HepG2 (cell line): ENCODE data around the gene UST. TPM values are rescaled to one million over a fixed set of nuclear protein-coding genes. Genes with fewer than 3 reads are reported as not detected.

ENCODE experiments used
- CCAR2 ChIP-seq: fragments of 200-400 bp; formaldehyde crosslinking; optimal IDR thresholded peaks from 2 replicates; pipeline ENCODE3; 2018; ENCODE audit warnings: low read depth, mild to moderate bottlenecking, low read length, moderate library complexity
- CEBPB ChIP-seq: IDR thresholded peaks from 2 replicates; pipeline ENCODE4 v1.6.1; 2011; ENCODE audit warnings: low read depth, low read length, improper control_type of control experiment, borderline replicate concordance
- CHCHD3 ChIP-seq: sonication (generic); formaldehyde crosslinking; IDR thresholded peaks from 2 replicates; pipeline ENCODE4 v1.8.0; 2022; ENCODE audit warnings: mild to moderate bottlenecking, missing genetic modification reagents, moderate library complexity
- DMAP1 ChIP-seq: IDR thresholded peaks from 2 replicates; pipeline ENCODE4 v1.6.1; 2016
- HNF4G ChIP-seq, 2 experiments: sonication (generic) in 1 of 2; formaldehyde crosslinking in 1 of 2; IDR thresholded peaks; 2 replicates each; pipeline versions ENCODE4 v1.4.0 to v1.6.1; 2011 to 2020; ENCODE audit warnings: borderline replicate concordance in 2 of 2, low read depth in 2 of 2, mild to moderate bottlenecking in 2 of 2, low read length in 1 of 2, missing genetic modification reagents in 1 of 2, moderate library complexity in 1 of 2
- HOXA5 ChIP-seq: sonication (generic); formaldehyde crosslinking; IDR thresholded peaks from 2 replicates; pipeline ENCODE4 v1.4.0; 2020; ENCODE audit warnings: missing genetic modification reagents
- JUNB ChIP-seq: sonication (generic); formaldehyde crosslinking; IDR thresholded peaks from 2 replicates; pipeline ENCODE4 v1.8.0; 2022; ENCODE audit warnings: missing genetic modification reagents, mild to moderate bottlenecking, borderline replicate concordance
- NFIC ChIP-seq: IDR thresholded peaks from 2 replicates; pipeline ENCODE4 v1.6.1; 2012; ENCODE audit warnings: mild to moderate bottlenecking, low read length, inconsistent platforms
- PITX1 ChIP-seq: sonication (generic); formaldehyde crosslinking; IDR thresholded peaks from 2 replicates; pipeline ENCODE4 v1.5.1; 2020; ENCODE audit warnings: mild to moderate bottlenecking, missing genetic modification reagents
- POLR2G ChIP-seq: fragments of 200-400 bp; formaldehyde crosslinking; IDR thresholded peaks from 2 replicates; pipeline ENCODE4 v1.6.1; 2018; ENCODE audit warnings: mild to moderate bottlenecking, low read depth, low read length, moderate library complexity
- RNF219 ChIP-seq: sonication (generic); formaldehyde crosslinking; IDR thresholded peaks from 2 replicates; pipeline ENCODE4 v1.5.0; 2020; ENCODE audit warnings: mild to moderate bottlenecking, missing genetic modification reagents
- RORA ChIP-seq: sonication (generic); formaldehyde crosslinking; IDR thresholded peaks from 2 replicates; pipeline ENCODE4 v1.5.0; 2020; ENCODE audit warnings: mild to moderate bottlenecking, missing genetic modification reagents, moderate library complexity
- SIN3B ChIP-seq: fragments of 150-350 bp; IDR thresholded peaks from 2 replicates; pipeline ENCODE4 v1.6.1; 2014; ENCODE audit warnings: low read length
- TOPORS ChIP-seq: sonication (generic); formaldehyde crosslinking; IDR thresholded peaks from 2 replicates; pipeline ENCODE4 v1.8.0; 2023; ENCODE audit warnings: mild to moderate bottlenecking, missing genetic modification reagents
- ZBTB33 ChIP-seq: sonication (generic); formaldehyde crosslinking; IDR thresholded peaks from 2 replicates; pipeline ENCODE4 v1.4.0; 2020; ENCODE audit warnings: missing genetic modification reagents
- ZBTB43 ChIP-seq: sonication (generic); formaldehyde crosslinking; conservative IDR thresholded peaks from 2 replicates; pipeline ENCODE4 v1.4.0; 2020; ENCODE audit warnings: missing genetic modification reagents
- ZBTB7B ChIP-seq: sonication (generic); formaldehyde crosslinking; IDR thresholded peaks from 2 replicates; pipeline ENCODE4 v1.4.0; 2020; ENCODE audit warnings: missing genetic modification reagents
- ZNF121 ChIP-seq: sonication (generic); formaldehyde crosslinking; IDR thresholded peaks from 2 replicates; pipeline ENCODE4 v1.5.0; 2020; ENCODE audit warnings: mild to moderate bottlenecking, missing genetic modification reagents
- ZNF274 ChIP-seq: sonication (generic); formaldehyde crosslinking; IDR thresholded peaks from 2 replicates; pipeline ENCODE4 v1.5.1; 2020; ENCODE audit warnings: mild to moderate bottlenecking, missing genetic modification reagents
- ZNF710 ChIP-seq: sonication (generic); formaldehyde crosslinking; IDR thresholded peaks from 2 replicates; pipeline ENCODE4 v1.5.0; 2020; ENCODE audit warnings: mild to moderate bottlenecking, missing genetic modification reagents, borderline replicate concordance
- ZNF781 ChIP-seq: sonication (generic); formaldehyde crosslinking; IDR thresholded peaks from 2 replicates; pipeline ENCODE4 v1.5.1; 2020; ENCODE audit warnings: borderline replicate concordance, mild to moderate bottlenecking, missing genetic modification reagents; ENCODE audit errors: not compliant biosample characterization
- polyA plus RNA-seq, 8 experiments: library from polyadenylated mRNA; depleted of rRNA in 3 of 8; stranded (reverse) in 7 of 8; unstranded in 1 of 8; fragments of >200 nt; fragmentation: Illumina TruSeq in 4 of 8; extraction: Trizol in 4 of 8; gene quantifications; 2 replicates each; pipeline versions ENCODE4 v1.2.1 to v1.2.3, GENCODE V29; 2011 to 2016; ENCODE audit warnings: low read depth in 4 of 8, missing spikeins in 1 of 8, mixed read lengths in 1 of 8; ENCODE audit not compliant: insufficient read depth in 1 of 8
- total RNA-seq, 5 experiments: library from RNA; depleted of rRNA; stranded (reverse); fragments of >200 nt; fragmentation: Illumina TruSeq; extraction: Trizol; gene quantifications; 2 replicates each; pipeline ENCODE4 v1.2.3, GENCODE V29; 2016; ENCODE audit warnings: low read depth in 1 of 5

The UST gene
- total and polyA plus RNA-seq, 2 of the 13 experiments (the other 11 are each of a cell fraction or from before 2014, with no cell fraction given), result 0.27 TPM; not detected in 1

GRCh38 chr6:149032599-149033405 is 286.0 kb downstream of the UST start (continued):
- TF ChIP-seq ZBTB33 (CRISPR knock-in tag), result 0 out of 2 replicates have a peak, but pooled peaks have one; percentile 45
- TF ChIP-seq ZBTB43 (CRISPR knock-in tag), result peak; percentile 43
- peak; percentile 54 for TF ChIP-seq NFIC
- TF ChIP-seq RORA, result no peak
- TF ChIP-seq TOPORS (CRISPR knock-in tag), result no peak
- peak; percentile 92 for TF ChIP-seq HNF4G (IDR thresholded peaks at IDR 0.05; ENCODE audit: borderline replicate concordance, low read depth, low read length)
- TF ChIP-seq HNF4G (CRISPR knock-in tag; IDR thresholded peaks at IDR 0.05; ENCODE audit: borderline replicate concordance, low read depth), result no peak
- no peak for TF ChIP-seq SIN3B
- TF ChIP-seq PITX1, result peak; percentile 76
- TF ChIP-seq CHCHD3 (CRISPR knock-in tag), result no peak
- TF ChIP-seq ZNF121 (CRISPR knock-in tag), result 0 out of 2 replicates have a peak, but pooled peaks have one; percentile 40
- TF ChIP-seq DMAP1 (CRISPR knock-in tag), result peak; percentile 35; the same call in 1 of the 2 replicates
- no peak for TF ChIP-seq POLR2G
- TF ChIP-seq ZNF710 (CRISPR knock-in tag), result peak; percentile 88; the same call in 1 of the 2 replicates
- TF ChIP-seq RNF219, result 0 out of 2 replicates have a peak, but pooled peaks have one; percentile 52
- peak; percentile 63 for TF ChIP-seq ZNF781 (CRISPR knock-in tag)
- TF ChIP-seq ZNF274 (CRISPR knock-in tag), result no peak
- no peak; the same call in 1 of the 2 replicates for TF ChIP-seq JUNB (CRISPR knock-in tag)
- peak; percentile 71 for TF ChIP-seq CEBPB
- TF ChIP-seq CCAR2, result no peak
- TF ChIP-seq ZBTB7B (CRISPR knock-in tag), result 0 out of 2 replicates have a peak, but pooled peaks have one; percentile 35
- peak; percentile 56; the same call in 1 of the 2 replicates for TF ChIP-seq HOXA5 (CRISPR knock-in tag)
